D721Med (cell line): Measurements from ENCODE around the gene CACNG4.

Source experiments
- DNase-seq: peaks from one replicate; pipeline ENCODE4 v3.0.0; 2011; ENCODE audit warnings: low spot score; ENCODE audit not compliant: insufficient read length
- FAIRE-seq: peaks from 2 replicates; lab custom pipeline; 2011; peaks lifted over from hg19 to GRCh38; lab: Jason Lieb, UNC
- CTCF ChIP-seq: IDR thresholded peaks from 2 replicates; pipeline ENCODE4 v1.5.1; 2012; ENCODE audit warnings: mild to moderate bottlenecking, control low read depth; ENCODE audit not compliant: insufficient read depth; ENCODE audit errors: missing control alignments

The CACNG4 gene

GRCh38 chr17:66996926-66997325, 32.4 kb downstream of the CACNG4 start:
- DNase-seq (no peak), FAIRE-seq (no peak)
- TF ChIP-seq CTCF, result no peak

- TF ChIP-seq CTCF, result no peak
- no peak for DNase-seq
- no peak for FAIRE-seq
These were observed 38.7 kb downstream of the CACNG4 start for GRCh38 chr17:67003231-67003630.

GRCh38 chr17:67004181-67004580, 39.7 kb downstream of the CACNG4 start:
- DNase-seq, result no peak
- TF ChIP-seq CTCF, result no peak
- FAIRE-seq, result no peak

- FAIRE-seq (no peak), DNase-seq (no peak)
- TF ChIP-seq CTCF, result no peak
These were observed 42.8 kb downstream of the CACNG4 start for GRCh38 chr17:67007266-67007665.

GRCh38 chr17:67008101-67008500, 43.6 kb downstream of the CACNG4 start:
- DNase-seq (no peak), FAIRE-seq (no peak)
- no peak for TF ChIP-seq CTCF

GRCh38 chr17:67011527-67012175, 47.1 kb downstream of the CACNG4 start:
- TF ChIP-seq CTCF, result no peak
- DNase-seq (no peak), FAIRE-seq (no peak)

GRCh38 chr17:67013891-67014290, 49.4 kb downstream of the CACNG4 start:
- FAIRE-seq (no peak), DNase-seq (no peak)
- TF ChIP-seq CTCF, result no peak
